ENCODE results near the gene FAM53B.

FAM53B gene

DNA sequence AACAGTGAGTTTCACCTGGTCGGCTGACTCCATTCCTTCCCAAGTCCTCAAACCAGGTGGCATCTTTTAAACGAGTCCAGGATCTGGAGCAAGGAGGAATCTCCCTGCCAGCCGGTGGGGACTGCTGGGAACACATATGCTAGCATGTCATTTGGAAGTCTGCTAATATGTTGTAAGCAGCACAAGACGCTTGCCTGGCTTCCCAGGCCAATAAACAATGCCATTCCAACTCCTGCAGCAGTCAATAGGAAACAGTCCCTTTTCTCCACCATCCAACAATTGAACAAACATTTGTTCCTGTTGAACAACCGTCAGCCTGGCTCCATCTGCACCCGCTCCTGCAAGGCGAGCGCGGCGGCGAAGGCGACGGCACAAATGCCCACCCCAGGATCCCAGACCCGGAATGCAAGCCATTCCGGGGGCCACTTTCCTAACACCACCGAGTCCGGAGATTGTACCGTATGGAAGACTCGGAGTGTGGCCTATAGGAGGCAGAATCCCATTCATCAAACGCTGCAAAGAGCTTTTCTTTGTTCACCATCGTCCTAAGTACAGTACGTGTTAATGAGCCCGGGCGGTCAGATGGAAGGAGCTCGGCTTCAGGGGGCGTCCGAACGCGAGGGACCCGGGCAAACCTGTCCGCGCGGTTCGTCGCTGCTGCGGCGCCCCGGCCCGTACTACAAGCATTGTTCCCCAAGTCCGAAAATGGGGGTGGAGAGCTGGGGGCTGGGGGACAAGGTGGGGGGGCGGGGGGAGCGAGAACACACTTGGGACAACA is 1.6 kb downstream of the FAM53B start:
- H3K4me3 ChIP-seq (ENCODE audit: low read depth, low read length): peak overlapping the region; percentile 65
- in situ Hi-C loops (cut with HindIII; ENCODE audit: low sequenced_read_pairs): no loop called here
- no peak for DNase-seq (ENCODE audit: low read depth, low spot score)
- TF ChIP-seq CTCF (IDR thresholded peaks at IDR 0.05; ENCODE audit: low read depth, low read length): peak; percentile 41

- no peak for DNase-seq (ENCODE audit: low read depth, low spot score)
- in situ Hi-C loops (cut with HindIII; ENCODE audit: low sequenced_read_pairs): no loop called here
- no peak overlapping the region for H3K4me3 ChIP-seq (ENCODE audit: low read depth, low read length)
- no peak for TF ChIP-seq CTCF (IDR thresholded peaks at IDR 0.05; ENCODE audit: low read depth, low read length)
Observed at GRCh38 chr10:124741922-124742412, 2.2 kb downstream of the FAM53B start.

DNA sequence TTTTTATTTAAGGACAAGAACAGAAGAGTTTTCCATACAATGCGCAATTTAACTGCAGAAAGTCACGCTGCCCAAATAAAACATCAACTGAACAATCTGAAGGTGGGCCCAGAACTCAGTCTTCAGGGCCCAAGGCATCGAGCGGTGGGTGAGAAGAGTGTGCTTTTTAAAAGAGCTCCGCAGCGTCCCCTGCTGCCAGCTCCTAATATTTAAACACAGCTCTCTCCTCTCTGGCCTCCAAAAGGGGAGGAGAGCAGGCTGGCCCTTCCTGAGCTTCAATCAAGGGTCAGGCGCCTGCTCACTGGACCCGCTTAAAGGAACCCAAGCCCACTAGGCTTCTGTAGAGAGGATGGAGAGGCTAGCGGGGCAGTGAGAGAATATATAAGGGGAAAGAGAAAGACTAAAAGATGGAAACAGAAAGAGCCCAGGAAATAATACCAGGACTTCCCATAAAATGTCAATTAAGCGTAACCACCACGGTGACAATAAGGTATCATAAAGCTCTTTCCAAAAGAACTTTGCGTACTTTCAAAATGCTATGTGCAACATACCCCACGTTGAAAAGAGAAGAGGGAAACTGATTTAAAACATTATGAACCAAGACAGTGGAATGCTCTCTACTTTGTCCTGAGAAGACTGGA is 2.8 kb downstream of the FAM53B start:
- DNase-seq (ENCODE audit: low read depth, low spot score): peak; percentile 75
- H3K4me3 ChIP-seq (ENCODE audit: low read depth, low read length): no peak overlapping the region
- in situ Hi-C loops (cut with HindIII; ENCODE audit: low sequenced_read_pairs): no loop called here
- peak; percentile 74 for TF ChIP-seq CTCF (IDR thresholded peaks at IDR 0.05; ENCODE audit: low read depth, low read length)

GRCh38 chr10:124740369-124741280 is 3.6 kb downstream of the FAM53B start:
- no peak overlapping the region for H3K4me3 ChIP-seq (ENCODE audit: low read depth, low read length)
- in situ Hi-C loops (cut with HindIII; ENCODE audit: low sequenced_read_pairs): no loop called here
- no peak for DNase-seq (ENCODE audit: low read depth, low spot score)
- no peak for TF ChIP-seq CTCF (IDR thresholded peaks at IDR 0.05; ENCODE audit: low read depth, low read length)

GRCh38 chr10:124739986-124740368 is 4.2 kb downstream of the FAM53B start:
- DNase-seq (ENCODE audit: low read depth, low spot score): no peak
- no peak overlapping the region for H3K4me3 ChIP-seq (ENCODE audit: low read depth, low read length)
- in situ Hi-C loops (cut with HindIII; ENCODE audit: low sequenced_read_pairs): no loop called here
- TF ChIP-seq CTCF (IDR thresholded peaks at IDR 0.05; ENCODE audit: low read depth, low read length): no peak

All from astrocyte of the spinal cord (primary cell).